ENCODE measurements around the gene JAZF1. TPM values are rescaled to one million over a fixed set of nuclear protein-coding genes. Genes with fewer than 3 reads are reported as not detected.

The JAZF1 gene
- total and polyA plus RNA-seq, 10 of the 15 experiments (the other 5 are each of a cell fraction or from before 2014, with no cell fraction given): 0.04 to 0.82 (median 0.15) TPM; not detected in 3

GRCh38 chr7:27911920-27912319 is 268.7 kb downstream of the JAZF1 start:
- H3K36me3 ChIP-seq (ENCODE audit: control insufficient read depth in 2 of 2, insufficient read depth in 2 of 2, low read length in 1 of 2): no peaks in the 10 kb centered on the region

More at GRCh38 chr7:27911920-27912319, 268.7 kb downstream of the JAZF1 start:
- Histone ChIP-seq H4K20me1 (ENCODE audit: control insufficient read depth, insufficient read depth) (no peaks in the 10 kb centered on the region), H2AFZ (ENCODE audit: control insufficient read depth, low read depth, low read length) (no peak overlapping the region), H3K9me3 (replicated peaks; ENCODE audit: control insufficient read depth, insufficient read depth, low read length) (no peaks in the 10 kb centered on the region), H3K9ac (ENCODE audit: control insufficient read depth, insufficient read depth, low read length) (no peak overlapping the region), H3K27ac (ENCODE audit: control insufficient read depth, insufficient read depth) (no peak overlapping the region), H3K27me3 (replicated peaks in 1 of 2; ENCODE audit: control insufficient read depth in 2 of 2, insufficient read depth in 2 of 2, low read length in 1 of 2) (no peaks in the 10 kb centered on the region; a peak in 1 of 4 replicates), H3K4me2 (ENCODE audit: control insufficient read depth, insufficient read depth) (no peak overlapping the region), H3K4me1 (ENCODE audit: control insufficient read depth, insufficient read depth, low read length) (no peaks in the 10 kb centered on the region), H3K4me3 (no peak overlapping the region), H3K79me2 (ENCODE audit: control insufficient read depth, insufficient read depth, low read length) (no peaks in the 10 kb centered on the region)
- SMC1A ChIA-PET (ENCODE audit: uncharacterized antibody, unreplicated experiment): interaction anchor here (8.3 kb wide), 1 partner anchor 7 kb away, joined by 44 read pairs; no protein-coding TSS in a partner anchor
- BruUV-seq (replicated peaks): no TSS peak
- RAD21 ChIA-PET (ENCODE audit: unreplicated experiment): no interaction called here
- CTCF ChIA-PET: interaction anchor here (1.4 kb wide), 1 partner anchor 716 kb away, joined by 3 read pairs; no protein-coding TSS in a partner anchor
- FAIRE-seq (no peak), DNase-seq (ENCODE audit: low read depth, low spot score) (no peak), ATAC-seq (no peak)
- TF ChIP-seq TCF3 (IDR thresholded peaks at IDR 0.05; ENCODE audit: borderline replicate concordance, insufficient read depth, low read depth, low read length) (no peak), ZNF274 (IDR thresholded peaks at IDR 0.05; ENCODE audit: insufficient read depth, insufficient read length) (no peak), CEBPZ (IDR thresholded peaks at IDR 0.05; ENCODE audit: low read depth, low read length) (no peak), MXI1 (IDR thresholded peaks at IDR 0.05; ENCODE audit: low read depth, low read length) (no peak), MTA2 (IDR thresholded peaks at IDR 0.05; ENCODE audit: low read depth) (no peak), SMC3 (IDR thresholded peaks at IDR 0.05; ENCODE audit: borderline replicate concordance, low read length) (no peak), PML (IDR thresholded peaks at IDR 0.05; ENCODE audit: low read length) (no peak), FOXK2 (IDR thresholded peaks at IDR 0.05) (no peak)
- TF ChIP-seq, protein P1, sequence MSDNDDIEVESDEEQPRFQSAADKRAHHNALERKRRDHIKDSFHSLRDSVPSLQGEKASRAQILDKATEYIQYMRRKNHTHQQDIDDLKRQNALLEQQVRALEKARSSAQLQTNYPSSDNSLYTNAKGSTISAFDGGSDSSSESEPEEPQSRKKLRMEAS (IDR thresholded peaks at IDR 0.05; ENCODE audit: low read depth, low read length): no peak
- intact Hi-C loops (cut with micrococcal nuclease; ENCODE audit: unreplicated experiment) (no loop called here), in situ Hi-C loops (cut with MboI) (no loop called here)
- 52% methylated on average over 3 of the region's 3 CpGs for WGBS (ENCODE audit: insufficient coverage, insufficient replicate concordance, low lambda C conversion rate, missing lambda C conversion rate)
- POLR2A ChIA-PET: interaction anchor here (1.0 kb wide), 1 partner anchor 115 kb away, joined by 3 read pairs; no protein-coding TSS in a partner anchor
